Measurements from ENCODE around the gene SNTB2. TPM values are rescaled to one million over a fixed set of nuclear protein-coding genes. Genes with fewer than 3 reads are reported as not detected.

SNTB2 gene
- total and polyA plus RNA-seq, 7 donors = 2.7 to 19.4 (median 12.6) TPM

GRCh38 chr16:69236319-69236718, 49.4 kb downstream of the SNTB2 start:
- intact Hi-C loops (cut with DNase I) = no loop called here
- peaks cover 11% of the 10 kb centered on the region for H3K4me1 ChIP-seq
- ATAC-seq (no peak), DNase-seq (no peak)
- no peaks in the 10 kb centered on the region for H3K36me3 ChIP-seq (ENCODE audit: insufficient read depth in 1 of 2, low read depth in 1 of 2)
- no peaks in the 10 kb centered on the region for H3K9me3 ChIP-seq
- H3K27me3 ChIP-seq (ENCODE audit: insufficient read depth in 3 of 3, low read length in 2 of 3) = no peaks in the 10 kb centered on the region
- no peak overlapping the region for H3K27ac ChIP-seq
- H3K4me3 ChIP-seq = no peak overlapping the region
- TF ChIP-seq CTCF (IDR thresholded peaks at IDR 0.05) = no peak

GRCh38 chr16:69237296-69237695, 50.3 kb downstream of the SNTB2 start:
- ATAC-seq = no peak
- WGBS, 3 donors = 86 to 93% (median 90%) methylated on average over 2 to 3 of the region's 3 CpGs
- no peak for DNase-seq
- Histone ChIP-seq H3K27me3 (ENCODE audit: insufficient read depth in 3 of 3, low read length in 2 of 3) (no peaks in the 10 kb centered on the region), H3K4me1 (peaks cover 11% of the 10 kb centered on the region), H3K9me3 (no peaks in the 10 kb centered on the region), H3K4me3 (no peak overlapping the region), H3K36me3 (ENCODE audit: insufficient read depth in 1 of 2, low read depth in 1 of 2) (no peaks in the 10 kb centered on the region), H3K27ac (no peak overlapping the region)
- intact Hi-C loops (cut with DNase I) = no loop called here
- no peak for TF ChIP-seq CTCF (IDR thresholded peaks at IDR 0.05)

GRCh38 chr16:69239851-69240250, 52.9 kb downstream of the SNTB2 start:
- Histone ChIP-seq H3K36me3 (ENCODE audit: insufficient read depth in 1 of 2, low read depth in 1 of 2) (no peaks in the 10 kb centered on the region), H3K4me1 (peaks cover 14% of the 10 kb centered on the region), H3K27ac (no peak overlapping the region), H3K9me3 (no peaks in the 10 kb centered on the region), H3K27me3 (ENCODE audit: insufficient read depth in 3 of 3, low read length in 2 of 3) (no peaks in the 10 kb centered on the region), H3K4me3 (no peak overlapping the region)
- TF ChIP-seq CTCF (IDR thresholded peaks at IDR 0.05) = no peak
- no peak for ATAC-seq
- WGBS, 3 donors = 37 to 46% (median 42%) methylated on average over 1 of the region's 1 CpG
- intact Hi-C loops (cut with DNase I) = no loop called here
- no peak for DNase-seq

- TF ChIP-seq CTCF (IDR thresholded peaks at IDR 0.05) = no peak
- Histone ChIP-seq H3K27ac (no peak overlapping the region), H3K9me3 (no peaks in the 10 kb centered on the region), H3K27me3 (ENCODE audit: insufficient read depth in 3 of 3, low read length in 2 of 3) (no peaks in the 10 kb centered on the region), H3K36me3 (ENCODE audit: insufficient read depth in 1 of 2, low read depth in 1 of 2) (no peaks in the 10 kb centered on the region), H3K4me1 (peaks cover 14% of the 10 kb centered on the region), H3K4me3 (no peak overlapping the region)
- intact Hi-C loops (cut with DNase I) = no loop called here
- no peak for ATAC-seq
- 62 to 73% (median 72%) methylated on average over 2 of the region's 2 CpGs for WGBS, 3 donors
- no peak for DNase-seq
These were observed 53.4 kb downstream of the SNTB2 start for GRCh38 chr16:69240331-69240730.

GRCh38 chr16:69241926-69242325, 55.0 kb downstream of the SNTB2 start:
- Histone ChIP-seq H3K27ac (no peak overlapping the region), H3K36me3 (ENCODE audit: insufficient read depth in 1 of 2, low read depth in 1 of 2) (peaks cover 0 to 7% of the 10 kb centered on the region in 2 donors), H3K4me3 (no peak overlapping the region), H3K9me3 (no peaks in the 10 kb centered on the region), H3K27me3 (ENCODE audit: insufficient read depth in 3 of 3, low read length in 2 of 3) (no peaks in the 10 kb centered on the region), H3K4me1 (peaks cover 14% of the 10 kb centered on the region)
- DNase-seq (no peak), ATAC-seq (no peak)
- intact Hi-C loops (cut with DNase I) = no loop called here
- 78 to 90% (median 90%) methylated on average over 4 of the region's 4 CpGs for WGBS, 3 donors
- TF ChIP-seq CTCF (IDR thresholded peaks at IDR 0.05) = no peak

Measured in psoas muscle (tissue), 8 donors.